AG04450 (cell line): ENCODE results near the gene TICRR. TPM values are rescaled to one million over a fixed set of nuclear protein-coding genes. Genes with fewer than 3 reads are reported as not detected.

Experiments used
- CTCF ChIA-PET: fragments of 300-600, 350-600 bp; formaldehyde crosslinking; extraction: SDS; loops from one replicate; lab custom pipeline; 2022; ENCODE audit warnings: antibody characterized with exemption, inconsistent platforms; lab: Charles Lee
- POLR2A ChIA-PET: fragments of 350-600 bp; formaldehyde crosslinking; extraction: SDS; loops from one replicate; lab custom pipeline; 2021; ENCODE audit warnings: antibody characterized with exemption, inconsistent platforms; lab: Yijun Ruan, JAX
- DNase-seq: peaks from one replicate; pipeline ENCODE4 v3.0.0-alpha.2; 2011; ENCODE audit warnings: low read depth, low spot score
- H3K27ac ChIP-seq: one replicate; pipeline ENCODE4 v1.5.1; 2012; ENCODE audit warnings: low read depth, low read length, control low read depth
- H3K27me3 ChIP-seq: one replicate; pipeline ENCODE4 v1.6.0; 2012; ENCODE audit warnings: low read length; ENCODE audit not compliant: control insufficient read depth, insufficient read depth
- H3K4me3 ChIP-seq: 2 replicates; pipeline ENCODE4 v1.5.1; 2011; ENCODE audit warnings: mild to moderate bottlenecking, low read depth, low read length, control low read depth
- H3K9me3 ChIP-seq: 2 replicates; pipeline ENCODE4 v1.5.1; 2012; ENCODE audit warnings: low read length; ENCODE audit not compliant: control insufficient read depth, insufficient read depth
- CTCF ChIP-seq: IDR thresholded peaks from 2 replicates; pipeline ENCODE4 v1.5.1; 2011; ENCODE audit warnings: low read depth, low read length, control low read depth, inconsistent platforms
- polyA plus RNA-seq: library from polyadenylated mRNA; depleted of rRNA; stranded (reverse); fragments of >200 nt; gene quantifications from 2 replicates; pipeline ENCODE4 v1.2.3, GENCODE V29; 2011

The TICRR gene
- polyA plus RNA-seq, 1 experiment: 1.3 TPM

GRCh38 chr15:89629829-89630228 lies 54.6 kb downstream of the TICRR start:
- no peak for TF ChIP-seq CTCF
- no peak overlapping the region for H3K27ac ChIP-seq
- H3K9me3 ChIP-seq: peaks cover 20% of the 10 kb centered on the region; the same call in 1 of the 2 replicates
- POLR2A ChIA-PET: interaction anchor here (0.8 kb wide), 1 partner anchor 20 kb away, joined by 3 read pairs; no protein-coding TSS in a partner anchor
- no peak overlapping the region for H3K4me3 ChIP-seq
- no peaks in the 10 kb centered on the region for H3K27me3 ChIP-seq
- no peak for DNase-seq
- CTCF ChIA-PET: interaction anchor here (1.1 kb wide), 1 partner anchor 16 kb away, joined by 4 read pairs; no protein-coding TSS in a partner anchor

- H3K27ac ChIP-seq: no peak overlapping the region
- H3K27me3 ChIP-seq: no peaks in the 10 kb centered on the region
- no peak overlapping the region for H3K4me3 ChIP-seq
- no peak for DNase-seq
- H3K9me3 ChIP-seq: peaks cover 20% of the 10 kb centered on the region; the same call in 1 of the 2 replicates
- CTCF ChIA-PET: interaction anchor here (1.1 kb wide), 1 partner anchor 16 kb away, joined by 4 read pairs; no protein-coding TSS in a partner anchor
- POLR2A ChIA-PET: interaction anchor here (0.8 kb wide), 1 partner anchor 20 kb away, joined by 3 read pairs; no protein-coding TSS in a partner anchor
- no peak for TF ChIP-seq CTCF
Observed at GRCh38 chr15:89630260-89630659, 55.0 kb downstream of the TICRR start.

- Histone ChIP-seq H3K4me3 (no peak overlapping the region), H3K9me3 (peaks cover 20% of the 10 kb centered on the region; the same call in 1 of the 2 replicates), H3K27ac (no peak overlapping the region), H3K27me3 (no peaks in the 10 kb centered on the region)
- POLR2A ChIA-PET: no interaction called here
- CTCF ChIA-PET: no interaction called here
- no peak for DNase-seq
- no peak for TF ChIP-seq CTCF
Observed at GRCh38 chr15:89630974-89631901, 56.0 kb downstream of the TICRR start.

- no peak for TF ChIP-seq CTCF
- H3K4me3 ChIP-seq: no peak overlapping the region
- POLR2A ChIA-PET: no interaction called here
- DNase-seq: no peak
- peaks cover 20% of the 10 kb centered on the region; the same call in 1 of the 2 replicates for H3K9me3 ChIP-seq
- H3K27me3 ChIP-seq: no peaks in the 10 kb centered on the region
- CTCF ChIA-PET: no interaction called here
- H3K27ac ChIP-seq: no peak overlapping the region
Observed at GRCh38 chr15:89631902-89632264, 56.6 kb downstream of the TICRR start.
